HUES6 (cell line): ENCODE measurements around the gene MYH7B.

ENCODE experiments used
- H3K27ac ChIP-seq: 2 replicates; pipeline ENCODE4 v1.7.0; 2013; ENCODE audit warnings: low read depth, mild to moderate bottlenecking, low read length, inconsistent platforms
- H3K27me3 ChIP-seq: 2 replicates; pipeline ENCODE4 v1.6.1; 2013; ENCODE audit warnings: low read length; ENCODE audit not compliant: control insufficient read depth, insufficient read depth
- H3K36me3 ChIP-seq: 2 replicates; pipeline ENCODE4 v1.6.1; 2013; ENCODE audit warnings: low read length; ENCODE audit not compliant: control insufficient read depth, insufficient read depth
- H3K4me1 ChIP-seq: 2 replicates; pipeline ENCODE4 v1.6.1; 2013; ENCODE audit warnings: low read length; ENCODE audit not compliant: control insufficient read depth, insufficient read depth
- H3K4me3 ChIP-seq: 2 replicates; pipeline ENCODE4 v1.5.1; 2013; ENCODE audit warnings: low read depth, low read length
- H3K9ac ChIP-seq: one replicate; pipeline ENCODE4 v1.6.1; 2013; ENCODE audit warnings: mild to moderate bottlenecking, low read length
- H3K9me3 ChIP-seq: 2 replicates; pipeline ENCODE4 v1.6.1; 2013; ENCODE audit warnings: low read depth, low read length; ENCODE audit not compliant: control insufficient read depth, insufficient read depth

MYH7B gene

GRCh38 chr20:34946661-34947060, 9.0 kb upstream of the MYH7B start:
- Histone ChIP-seq H3K27ac (no peak overlapping the region), H3K9me3 (no peaks in the 10 kb centered on the region), H3K4me1 (no peaks in the 10 kb centered on the region), H3K9ac (no peak overlapping the region), H3K27me3 (no peaks in the 10 kb centered on the region), H3K4me3 (no peak overlapping the region), H3K36me3 (peaks cover 54% of the 10 kb centered on the region)

GRCh38 chr20:34947336-34947735, 8.3 kb upstream of the MYH7B start:
- H3K4me3 ChIP-seq = no peak overlapping the region
- no peak overlapping the region for H3K9ac ChIP-seq
- H3K27ac ChIP-seq = no peak overlapping the region
- H3K9me3 ChIP-seq = no peaks in the 10 kb centered on the region
- H3K4me1 ChIP-seq = no peaks in the 10 kb centered on the region
- no peaks in the 10 kb centered on the region for H3K27me3 ChIP-seq
- peaks cover 47% of the 10 kb centered on the region for H3K36me3 ChIP-seq

- peaks cover 42% of the 10 kb centered on the region for H3K36me3 ChIP-seq
- peaks cover 6% of the 10 kb centered on the region; the same call in 1 of the 2 replicates for H3K4me1 ChIP-seq
- H3K4me3 ChIP-seq = no peak overlapping the region
- no peaks in the 10 kb centered on the region for H3K9me3 ChIP-seq
- no peak overlapping the region for H3K27ac ChIP-seq
- H3K9ac ChIP-seq = no peak overlapping the region
- no peaks in the 10 kb centered on the region for H3K27me3 ChIP-seq
Observed at GRCh38 chr20:34948030-34948429, 7.6 kb upstream of the MYH7B start.

- H3K27ac ChIP-seq = no peak overlapping the region
- no peak overlapping the region for H3K4me3 ChIP-seq
- peaks cover 31% of the 10 kb centered on the region for H3K36me3 ChIP-seq
- H3K27me3 ChIP-seq = no peaks in the 10 kb centered on the region
- no peaks in the 10 kb centered on the region for H3K9me3 ChIP-seq
- H3K4me1 ChIP-seq = peaks cover 9% of the 10 kb centered on the region; the same call in 1 of the 2 replicates
- no peak overlapping the region for H3K9ac ChIP-seq
Observed at GRCh38 chr20:34949120-34949519, 6.5 kb upstream of the MYH7B start.

GRCh38 chr20:34951252-34951651, 4.4 kb upstream of the MYH7B start:
- Histone ChIP-seq H3K4me1 (peaks cover 17% of the 10 kb centered on the region), H3K9me3 (no peaks in the 10 kb centered on the region), H3K36me3 (peaks cover 21% of the 10 kb centered on the region), H3K4me3 (no peak overlapping the region), H3K27me3 (no peaks in the 10 kb centered on the region), H3K27ac (no peak overlapping the region), H3K9ac (no peak overlapping the region)

GRCh38 chr20:34951652-34952051, 4.0 kb upstream of the MYH7B start:
- Histone ChIP-seq H3K4me3 (no peak overlapping the region), H3K27me3 (no peaks in the 10 kb centered on the region), H3K9me3 (no peaks in the 10 kb centered on the region), H3K36me3 (peaks cover 18% of the 10 kb centered on the region), H3K9ac (no peak overlapping the region), H3K27ac (no peak overlapping the region), H3K4me1 (peaks cover 21% of the 10 kb centered on the region)

- Histone ChIP-seq H3K9ac (no peak overlapping the region), H3K9me3 (no peaks in the 10 kb centered on the region), H3K27ac (no peak overlapping the region), H3K4me3 (no peak overlapping the region), H3K36me3 (peaks cover 18% of the 10 kb centered on the region), H3K4me1 (peaks cover 26% of the 10 kb centered on the region), H3K27me3 (no peaks in the 10 kb centered on the region)
Observed at GRCh38 chr20:34952671-34953070, 3.0 kb upstream of the MYH7B start.

- no peak overlapping the region for H3K27ac ChIP-seq
- H3K4me3 ChIP-seq = no peak overlapping the region
- H3K27me3 ChIP-seq = no peaks in the 10 kb centered on the region
- H3K4me1 ChIP-seq = peaks cover 26% of the 10 kb centered on the region
- H3K9me3 ChIP-seq = no peaks in the 10 kb centered on the region
- H3K9ac ChIP-seq = no peak overlapping the region
- peaks cover 14% of the 10 kb centered on the region for H3K36me3 ChIP-seq
Observed at GRCh38 chr20:34953960-34954359, 1.7 kb upstream of the MYH7B start.

- H3K4me3 ChIP-seq = peak overlapping the region; percentile 82
- H3K27me3 ChIP-seq = no peaks in the 10 kb centered on the region
- H3K9ac ChIP-seq = peak overlapping the region; percentile 89
- no peaks in the 10 kb centered on the region for H3K9me3 ChIP-seq
- peaks cover 26% of the 10 kb centered on the region for H3K4me1 ChIP-seq
- peak overlapping the region; percentile 81; the same call in 1 of the 2 replicates for H3K27ac ChIP-seq
- H3K36me3 ChIP-seq = peaks cover 5% of the 10 kb centered on the region
Observed at GRCh38 chr20:34954904-34955230, 801 bp upstream of the MYH7B start.

- Histone ChIP-seq H3K4me3 (peak overlapping the region; percentile 82), H3K9me3 (no peaks in the 10 kb centered on the region), H3K36me3 (no peaks in the 10 kb centered on the region), H3K27ac (peak overlapping the region; percentile 0; the same call in 1 of the 2 replicates), H3K27me3 (no peaks in the 10 kb centered on the region), H3K4me1 (peaks cover 26% of the 10 kb centered on the region), H3K9ac (peak overlapping the region; percentile 89)
Observed at GRCh38 chr20:34956041-34956458, 382 bp downstream of the MYH7B start.

- Histone ChIP-seq H3K9me3 (no peaks in the 10 kb centered on the region), H3K27me3 (no peaks in the 10 kb centered on the region), H3K27ac (no peak overlapping the region), H3K4me3 (no peak overlapping the region), H3K36me3 (no peaks in the 10 kb centered on the region), H3K4me1 (peaks cover 26% of the 10 kb centered on the region), H3K9ac (no peak overlapping the region)
Observed at GRCh38 chr20:34956751-34957472, 1.2 kb downstream of the MYH7B start.
